Fibroblast of skin of left quadriceps (primary cell): Measurements from ENCODE around the gene DPM2.

Experiments used
- DNase-seq, 2 experiments: peaks; one replicate each; pipeline ENCODE4 v3.0.0-alpha.2; 2013; ENCODE audit warnings: low read depth in 2 of 2

DPM2 gene

GRCh38 chr9:127936347-127936852 lies 1.3 kb downstream of the DPM2 start:
- DNase-seq, result no peak

GRCh38 chr9:127935765-127936221 lies 1.9 kb downstream of the DPM2 start:
- no peak for DNase-seq

GRCh38 chr9:127934986-127935385 lies 2.7 kb downstream of the DPM2 start:
- DNase-seq, result no peak

GRCh38 chr9:127934248-127934647 lies 3.4 kb downstream of the DPM2 start:
- no peak for DNase-seq

GRCh38 chr9:127931092-127931881 lies 6.4 kb downstream of the DPM2 start:
- DNase-seq, result no peak

GRCh38 chr9:127930231-127931091 lies 7.2 kb downstream of the DPM2 start, which contains the start of gene PIP5KL1:
TSS of gene PIP5KL1 (minus strand) at chr9:127930777. CDS start at chr9:127930752, 25 bp downstream.
- DNase-seq, result no peak

GRCh38 chr9:127929625-127929979 lies 8.1 kb downstream of the DPM2 start:
- no peak for DNase-seq

GRCh38 chr9:127928676-127929624 lies 8.7 kb downstream of the DPM2 start:
- DNase-seq, result no peak

- no peak for DNase-seq
These were observed 9.5 kb downstream of the DPM2 start for GRCh38 chr9:127927988-127928675.

GRCh38 chr9:127927201-127927987 lies 10.3 kb downstream of the DPM2 start:
- no peak for DNase-seq

GRCh38 chr9:127926906-127927200 lies 10.8 kb downstream of the DPM2 start:
- no peak for DNase-seq

- no peak for DNase-seq
These were observed 11.4 kb downstream of the DPM2 start for GRCh38 chr9:127925959-127926905.

GRCh38 chr9:127924736-127925444 lies 12.8 kb downstream of the DPM2 start:
- no peak for DNase-seq

- peak; percentile 73 to 74 for DNase-seq
These were observed 13.9 kb downstream of the DPM2 start for GRCh38 chr9:127923771-127924170.

GRCh38 chr9:127923046-127923445 lies 14.6 kb downstream of the DPM2 start:
- DNase-seq, result no peak

GRCh38 chr9:127921557-127922120 lies 16.0 kb downstream of the DPM2 start:
- no peak for DNase-seq

- no peak for DNase-seq
These were observed 16.9 kb downstream of the DPM2 start for GRCh38 chr9:127920794-127921193.

GRCh38 chr9:127919253-127919815 lies 18.3 kb downstream of the DPM2 start:
- DNase-seq, result peak; percentile 92
